ENCODE results near the gene ATXN2. TPM values are rescaled to one million over a fixed set of nuclear protein-coding genes. Genes with fewer than 3 reads are reported as not detected.
"Not testable (repeated sequence)": the region's sequence is repeated elsewhere in the genome, so short reads cannot be mapped to it uniquely, and the experiment has no call there.

The ATXN2 gene
- total RNA-seq, 1 donor from 2014 or later, result 12.3 TPM

DNA sequence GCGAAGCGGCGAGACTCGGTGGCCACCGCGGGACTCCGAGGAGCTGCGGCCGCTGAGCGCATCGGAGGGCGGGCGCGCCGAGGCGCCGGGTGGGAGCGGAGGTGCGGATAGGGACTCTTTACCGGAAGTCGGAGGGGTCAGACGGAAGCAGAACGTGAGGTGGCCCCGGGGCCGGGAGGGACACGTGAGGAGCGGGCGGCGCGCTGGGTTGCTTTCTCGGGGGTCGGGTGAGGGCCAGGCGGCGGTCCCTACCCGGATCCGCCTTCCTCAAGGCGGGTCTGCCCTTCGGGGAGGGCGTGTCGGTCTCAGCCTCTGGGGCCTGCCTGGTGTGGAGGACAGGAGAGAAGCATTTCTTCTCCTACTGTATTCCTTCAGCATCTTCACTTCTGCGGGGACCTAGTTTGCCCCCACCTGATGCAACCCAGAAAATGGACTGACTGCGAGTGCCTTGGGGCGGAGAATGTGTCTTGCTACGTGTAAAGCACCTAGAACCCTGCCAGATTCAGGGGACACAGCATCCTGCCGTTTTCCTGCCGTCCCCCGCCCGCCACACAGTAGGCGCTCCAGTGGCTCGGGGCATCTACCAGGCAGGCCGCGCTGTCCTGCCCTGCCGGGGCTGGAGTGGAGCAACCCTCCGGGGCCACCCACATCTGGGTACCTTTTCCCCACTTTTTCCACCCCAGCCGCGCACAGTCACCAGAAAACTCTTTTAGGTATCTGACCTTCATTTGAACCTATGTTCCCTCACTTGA is 514 bp upstream of the ATXN2 start:
- peak; percentile 76 for DNase-seq (ENCODE audit: low read depth, low spot score)

DNA sequence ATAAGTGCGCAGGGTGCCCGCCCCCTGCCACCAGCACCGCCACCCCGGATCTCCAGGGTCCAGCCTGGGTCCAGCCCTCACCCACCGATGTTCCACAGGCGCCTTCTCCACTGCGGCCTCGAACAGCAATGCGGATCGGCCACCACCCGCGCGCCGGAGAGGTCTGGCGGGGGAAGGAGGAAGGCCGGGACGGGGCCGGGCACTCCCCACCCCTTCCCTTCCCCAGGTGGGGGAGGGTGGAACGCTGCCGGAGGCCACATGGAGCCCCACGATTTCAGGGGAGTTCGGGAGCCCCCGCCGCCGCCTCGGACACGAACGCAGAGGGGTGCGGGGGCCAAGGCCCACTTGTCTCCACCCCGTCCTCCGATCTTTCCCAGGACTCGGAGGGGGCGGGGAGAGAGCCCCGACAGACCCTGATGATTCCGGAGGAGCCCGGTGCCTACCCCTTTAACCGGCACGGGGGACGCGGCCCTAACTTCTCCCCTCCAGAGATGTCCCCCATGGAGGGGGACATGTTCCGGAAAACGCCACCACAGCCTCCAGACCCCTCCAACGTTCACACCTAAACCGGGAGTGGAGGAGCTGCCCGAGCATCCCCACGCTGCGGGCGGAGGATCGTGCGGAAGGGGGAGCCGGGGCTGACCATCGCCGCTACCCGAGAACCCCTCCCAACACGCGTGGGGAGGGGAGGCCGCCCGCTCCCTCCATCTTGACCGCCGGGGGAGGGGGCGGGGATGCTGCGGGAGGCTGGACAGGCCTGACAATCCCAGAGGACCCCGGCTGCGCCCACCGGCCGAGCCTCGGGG is 1.1 kb downstream of the ATXN2 start:
- no peak for DNase-seq (ENCODE audit: low read depth, low spot score)

- peak; percentile 30 for DNase-seq (ENCODE audit: low read depth, low spot score)
Measured at GRCh38 chr12:111596985-111597830, 1.9 kb downstream of the ATXN2 start.

- DNase-seq (ENCODE audit: low read depth, low spot score), result not testable (repeated sequence)
Measured at GRCh38 chr12:111595341-111595835, 3.7 kb downstream of the ATXN2 start.

DNA sequence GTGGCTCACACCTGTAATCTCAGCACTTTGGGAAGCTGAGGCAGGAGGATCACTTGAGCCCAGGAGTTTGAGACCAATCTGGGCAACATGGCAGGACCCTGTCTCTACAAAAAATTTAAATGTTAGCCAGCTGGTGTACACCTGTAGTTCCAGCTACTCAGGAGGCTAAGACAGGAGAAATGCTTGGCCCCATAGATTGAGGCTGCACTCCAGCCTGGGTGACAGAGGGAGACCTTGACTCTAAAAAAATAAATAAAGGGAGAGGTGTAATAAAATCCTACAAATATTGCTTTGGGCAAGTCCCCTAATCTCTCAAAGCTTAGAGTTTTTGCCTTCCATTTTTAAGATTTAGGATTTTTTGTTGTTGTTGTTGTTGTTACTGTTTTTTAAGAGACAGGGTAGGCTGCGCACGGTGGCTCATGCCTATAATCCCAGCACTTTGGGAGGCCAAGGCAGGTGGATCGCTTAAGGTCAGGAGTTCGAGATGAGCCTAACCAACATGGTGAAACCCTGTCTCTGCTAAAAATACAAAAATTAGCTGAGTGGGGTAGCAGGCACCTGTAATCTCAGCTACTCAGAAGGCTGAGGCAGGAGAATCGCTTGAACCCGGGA is 7.6 kb downstream of the ATXN2 start:
- not testable (repeated sequence) for DNase-seq (ENCODE audit: low read depth, low spot score)

DNA sequence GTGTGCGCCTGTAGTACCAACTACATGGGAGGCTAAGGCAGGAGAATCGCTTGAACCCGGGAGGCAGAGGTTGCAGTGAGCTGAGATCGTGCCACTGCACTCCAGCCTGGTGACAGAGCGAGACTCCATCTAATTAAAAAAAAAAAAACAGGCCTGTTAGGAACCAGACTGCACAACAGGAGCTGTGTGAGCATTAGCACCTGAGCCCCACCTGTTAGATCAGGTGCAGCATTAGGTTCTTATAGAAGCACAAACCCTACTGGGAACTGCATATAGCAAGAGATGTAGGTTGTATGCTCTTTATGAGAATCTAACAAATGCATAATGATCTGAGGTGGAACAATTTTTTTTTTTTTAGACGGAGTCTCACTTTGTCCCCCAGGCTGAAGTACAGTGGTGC is 8.6 kb downstream of the ATXN2 start:
- no peak for DNase-seq (ENCODE audit: low read depth, low spot score)

GRCh38 chr12:111589601-111590000 is 9.5 kb downstream of the ATXN2 start:
- no peak for DNase-seq (ENCODE audit: low read depth, low spot score)

- no peak for DNase-seq (ENCODE audit: low read depth, low spot score)
Measured at GRCh38 chr12:111588010-111588409, 11.1 kb downstream of the ATXN2 start.

- no peak for DNase-seq (ENCODE audit: low read depth, low spot score)
Measured at GRCh38 chr12:111586986-111587385, 12.1 kb downstream of the ATXN2 start.

DNA sequence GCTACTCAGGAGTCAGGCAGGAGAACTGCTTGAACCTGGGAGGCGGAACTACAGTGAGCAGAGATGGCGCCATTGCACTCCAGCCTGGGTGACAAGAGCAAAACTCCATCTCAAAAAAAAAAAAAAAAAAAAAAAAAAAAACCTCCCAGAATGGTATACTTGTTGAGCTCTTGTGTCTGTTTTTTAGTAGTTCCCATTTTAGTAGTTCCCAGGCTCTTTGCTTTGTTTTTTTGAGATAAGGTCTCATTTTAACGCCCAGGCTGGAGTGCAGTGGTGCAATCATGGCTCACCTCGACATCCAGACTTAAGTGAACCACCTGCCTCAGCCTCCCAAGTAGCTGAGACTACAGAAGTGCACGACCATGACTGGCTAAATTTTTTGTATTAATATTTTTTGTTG is 13.4 kb downstream of the ATXN2 start:
- DNase-seq (ENCODE audit: low read depth, low spot score), result no peak

DNA sequence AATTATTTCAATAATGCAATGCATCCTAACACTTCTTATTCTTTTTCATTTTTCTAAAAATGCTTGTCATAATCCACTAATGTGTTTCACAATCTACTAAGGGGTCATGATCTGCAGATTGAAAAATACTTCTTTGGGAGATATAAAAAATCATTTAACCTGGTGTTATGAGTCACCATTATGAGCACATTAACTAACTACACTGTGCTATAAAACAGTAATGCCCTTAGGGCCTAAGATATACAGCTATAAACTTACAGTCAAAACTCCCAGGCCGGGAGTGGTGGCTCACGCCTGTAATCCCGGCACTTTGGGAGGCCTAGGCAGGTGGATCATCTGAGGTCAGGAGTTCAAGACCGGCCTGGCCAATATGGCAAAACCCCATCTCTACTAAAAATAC is 14.2 kb downstream of the ATXN2 start:
- no peak for DNase-seq (ENCODE audit: low read depth, low spot score)

- not testable (repeated sequence) for DNase-seq (ENCODE audit: low read depth, low spot score)
Measured at GRCh38 chr12:111583506-111583905, 15.6 kb downstream of the ATXN2 start.

DNA sequence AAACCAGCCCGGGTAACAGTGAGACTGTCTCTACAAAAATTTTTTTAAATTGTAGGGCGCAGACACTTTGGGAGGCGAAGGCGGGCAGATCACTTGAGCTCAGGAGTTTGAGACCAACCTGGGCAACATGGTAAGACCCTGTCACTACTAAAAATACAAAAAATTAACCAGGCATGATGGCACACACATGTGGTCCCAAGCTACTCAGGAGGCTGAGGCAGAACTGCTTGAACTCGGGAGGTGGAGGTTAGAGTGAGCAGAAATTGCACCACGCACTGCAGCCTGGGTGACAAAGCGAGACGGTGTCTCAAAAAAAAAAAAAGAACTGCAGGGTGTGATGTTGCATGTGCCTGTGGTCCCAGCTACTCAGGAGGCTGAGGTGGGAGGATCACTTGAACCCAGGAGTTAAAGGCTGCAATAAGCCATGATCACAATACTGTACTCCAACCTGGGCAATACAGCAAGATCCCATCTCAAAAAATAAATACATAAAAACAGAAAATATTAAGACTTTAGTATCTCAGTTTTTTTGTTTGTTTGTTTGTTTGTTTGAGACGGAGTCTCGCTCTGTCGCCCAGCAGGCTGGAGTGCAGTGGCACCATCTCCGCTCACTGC is 16.9 kb downstream of the ATXN2 start:
- DNase-seq (ENCODE audit: low read depth, low spot score), result no peak

DNA sequence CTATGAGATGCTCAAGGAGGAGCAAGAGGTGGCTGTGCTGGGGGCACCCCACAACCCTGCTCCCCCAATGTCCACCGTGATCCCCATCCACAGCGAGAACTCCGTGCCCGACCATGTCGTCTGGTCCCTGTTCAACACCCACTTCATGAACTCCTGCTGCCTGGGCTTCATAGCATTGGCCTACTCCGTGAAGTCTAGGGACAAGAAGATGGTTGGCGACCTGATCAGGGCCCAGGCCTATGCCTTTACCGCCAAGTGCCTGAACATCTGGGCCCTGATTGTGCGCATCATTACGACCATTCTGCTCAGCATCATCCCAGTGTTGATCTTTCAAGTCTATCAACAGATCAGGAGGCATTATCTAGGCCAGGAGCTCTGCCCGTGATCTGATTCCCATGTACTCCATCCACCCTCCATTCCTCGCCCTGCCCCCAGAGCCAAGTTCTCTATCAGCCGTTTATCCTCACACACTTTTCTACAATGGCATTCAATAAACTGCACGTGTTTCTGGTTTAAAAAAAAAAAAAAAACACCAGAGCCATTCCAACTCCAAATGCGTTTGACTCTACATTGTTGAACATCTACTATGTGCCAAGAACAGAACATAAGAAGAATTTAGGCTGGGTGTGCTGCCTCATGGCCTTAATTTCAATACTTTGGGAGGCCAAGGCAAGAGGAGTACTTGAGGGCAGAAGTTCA is 17.5 kb downstream of the ATXN2 start:
- DNase-seq (ENCODE audit: low read depth, low spot score), result no peak

DNA sequence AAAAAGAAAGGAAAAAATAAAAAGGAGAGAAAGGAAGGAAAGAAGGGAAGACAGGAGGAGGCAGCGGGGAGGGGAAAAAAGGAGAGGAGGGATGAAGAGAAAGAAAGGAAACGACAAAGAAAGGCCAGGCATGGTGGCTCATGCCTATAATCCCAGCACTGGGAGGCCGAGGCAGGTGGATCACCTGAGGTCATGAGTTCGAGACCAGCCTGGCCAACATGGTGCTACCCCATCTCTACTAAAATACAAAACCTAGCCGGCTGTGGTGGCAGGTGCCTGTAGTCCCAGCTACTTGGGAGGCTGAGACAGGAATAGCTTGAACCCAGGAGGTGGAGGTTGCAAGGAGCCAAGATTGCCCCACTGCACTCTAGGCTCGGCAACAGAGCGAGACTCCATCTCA is 18.4 kb downstream of the ATXN2 start:
- DNase-seq (ENCODE audit: low read depth, low spot score), result no peak

DNA sequence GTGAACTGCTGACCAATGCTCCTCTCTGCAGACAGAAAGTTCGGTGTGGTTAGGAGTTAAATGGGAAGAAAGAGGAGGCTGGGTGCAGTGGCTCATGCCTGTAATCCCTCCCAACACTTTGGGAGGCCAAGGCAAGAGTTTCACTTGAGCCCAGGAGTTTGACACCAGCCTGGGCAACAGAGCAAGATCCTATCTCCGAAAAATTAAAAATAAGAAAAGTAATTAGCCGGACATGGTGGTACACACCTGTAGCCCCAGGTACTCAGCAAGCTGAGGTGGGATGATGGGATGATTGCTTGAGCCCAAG is 19.0 kb downstream of the ATXN2 start:
- DNase-seq (ENCODE audit: low read depth, low spot score), result no peak

GRCh38 chr12:111578971-111579340 is 20.2 kb downstream of the ATXN2 start:
- DNase-seq (ENCODE audit: low read depth, low spot score), result no peak

- DNase-seq (ENCODE audit: low read depth, low spot score), result peak; percentile 36
Measured at GRCh38 chr12:111578276-111578970, 20.7 kb downstream of the ATXN2 start.

GRCh38 chr12:111574797-111575443 is 24.2 kb downstream of the ATXN2 start:
- DNase-seq (ENCODE audit: low read depth, low spot score), result no peak
